HEK293T (cell line): ENCODE measurements around the gene GRIA3.

Experiments
- ARNT ChIP-seq: fragments of 450-650 bp; IDR thresholded peaks from 2 replicates; pipeline ENCODE4 v1.6.1; 2017; ENCODE audit warnings: mild to moderate bottlenecking
- BHLHE40 ChIP-seq: fragments of 450-650 bp; IDR thresholded peaks from 2 replicates; pipeline ENCODE4 v1.6.1; 2016; ENCODE audit warnings: mild to moderate bottlenecking, moderate library complexity, borderline replicate concordance
- CTBP1 ChIP-seq: fragments of 450-650 bp; IDR thresholded peaks from 2 replicates; pipeline ENCODE4 v1.6.1; 2016; ENCODE audit warnings: borderline replicate concordance
- ELF4 ChIP-seq: fragments of 450-650 bp; IDR thresholded peaks from 2 replicates; pipeline ENCODE4 v1.6.1; 2017; ENCODE audit warnings: antibody characterized with exemption
- FOXA1 ChIP-seq: fragments of 450-650 bp; IDR thresholded peaks from 2 replicates; pipeline ENCODE4 v1.6.1; 2016; ENCODE audit warnings: mild to moderate bottlenecking
- FOXM1 ChIP-seq: fragments of 450-650 bp; IDR thresholded peaks from 2 replicates; pipeline ENCODE4 v1.6.1; 2017; ENCODE audit warnings: mild to moderate bottlenecking, borderline replicate concordance
- NFRKB ChIP-seq: fragments of 450-650 bp; IDR thresholded peaks from 2 replicates; pipeline ENCODE4 v1.6.1; 2016; ENCODE audit warnings: mild to moderate bottlenecking, moderate library complexity
- SP1 ChIP-seq: fragments of 450-650 bp; IDR thresholded peaks from 2 replicates; pipeline ENCODE4 v1.6.1; 2017
- SUZ12 ChIP-seq: fragments of 450-650 bp; IDR thresholded peaks from 2 replicates; pipeline ENCODE4 v1.6.1; 2016; ENCODE audit warnings: mild to moderate bottlenecking
- TARDBP ChIP-seq: fragments of 450-650 bp; IDR thresholded peaks from 2 replicates; pipeline ENCODE4 v1.6.1; 2016
- ZNF384 ChIP-seq: fragments of 450-650 bp; IDR thresholded peaks from 2 replicates; pipeline ENCODE4 v1.6.1; 2016
- TF ChIP-seq, protein P1 (sequence below): fragments of 450-650 bp; IDR thresholded peaks from 2 replicates; pipeline ENCODE4 v1.6.1; 2016

DNA sequence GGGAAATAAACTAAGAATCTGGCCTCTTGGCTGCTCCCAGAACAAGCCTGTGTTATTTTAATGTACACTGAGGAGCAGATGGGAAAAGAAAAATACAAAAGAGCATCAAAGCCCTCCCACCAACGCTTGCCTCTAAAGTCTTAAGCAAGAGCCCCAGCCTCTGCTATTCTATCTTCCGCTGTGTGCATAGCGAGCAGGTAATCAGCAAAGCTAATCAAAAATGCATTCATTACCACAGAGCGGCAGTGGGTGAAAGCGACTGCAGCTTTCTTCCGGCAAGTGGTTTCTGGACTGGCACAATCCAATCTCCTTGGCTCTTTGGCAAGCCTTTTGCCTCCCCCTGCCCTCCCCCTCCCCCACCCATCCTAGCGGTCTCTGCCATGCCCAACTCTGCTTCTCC lies 13.5 kb upstream of the GRIA3 start:
- no peak for TF ChIP-seq NFRKB
- no peak for TF ChIP-seq SUZ12
- no peak for TF ChIP-seq FOXA1
- TF ChIP-seq SP1: no peak
- TF ChIP-seq ZNF384: no peak
- no peak for TF ChIP-seq CTBP1
- TF ChIP-seq TARDBP: no peak
- no peak for TF ChIP-seq BHLHE40
- TF ChIP-seq ELF4: no peak
- TF ChIP-seq, protein P1, sequence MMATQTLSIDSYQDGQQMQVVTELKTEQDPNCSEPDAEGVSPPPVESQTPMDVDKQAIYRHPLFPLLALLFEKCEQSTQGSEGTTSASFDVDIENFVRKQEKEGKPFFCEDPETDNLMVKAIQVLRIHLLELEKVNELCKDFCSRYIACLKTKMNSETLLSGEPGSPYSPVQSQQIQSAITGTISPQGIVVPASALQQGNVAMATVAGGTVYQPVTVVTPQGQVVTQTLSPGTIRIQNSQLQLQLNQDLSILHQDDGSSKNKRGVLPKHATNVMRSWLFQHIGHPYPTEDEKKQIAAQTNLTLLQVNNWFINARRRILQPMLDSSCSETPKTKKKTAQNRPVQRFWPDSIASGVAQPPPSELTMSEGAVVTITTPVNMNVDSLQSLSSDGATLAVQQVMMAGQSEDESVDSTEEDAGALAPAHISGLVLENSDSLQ: no peak
- TF ChIP-seq ARNT: no peak
- no peak for TF ChIP-seq FOXM1
